ENCODE data around the gene TAF10.

The TAF10 gene

GRCh38 chr11:6640036-6640984 is 28.3 kb upstream of the TAF10 start:
- DNase-seq, result no peak

- DNase-seq, result no peak
Measured at GRCh38 chr11:6638429-6638828, 26.4 kb upstream of the TAF10 start.

- no peak for DNase-seq
Measured at GRCh38 chr11:6637871-6638270, 25.9 kb upstream of the TAF10 start.

- no peak for DNase-seq
Measured at GRCh38 chr11:6636480-6636879, 24.5 kb upstream of the TAF10 start.

GRCh38 chr11:6635082-6635932 is 23.3 kb upstream of the TAF10 start:
- DNase-seq, result no peak

GRCh38 chr11:6634534-6634933 is 22.5 kb upstream of the TAF10 start:
- DNase-seq, result no peak

- no peak for DNase-seq
Measured at GRCh38 chr11:6633422-6634408, 21.7 kb upstream of the TAF10 start.

- peak in 1 of 5 experiments; percentile 20 for DNase-seq
Measured at GRCh38 chr11:6632116-6633073, 20.4 kb upstream of the TAF10 start.

- DNase-seq, result no peak
Measured at GRCh38 chr11:6631361-6631890, 19.4 kb upstream of the TAF10 start.

GRCh38 chr11:6630632-6631291 is 18.7 kb upstream of the TAF10 start:
- DNase-seq, result no peak

- no peak for DNase-seq
Measured at GRCh38 chr11:6629892-6630631, 18.0 kb upstream of the TAF10 start.

- DNase-seq, result no peak
Measured at GRCh38 chr11:6629573-6629891, 17.5 kb upstream of the TAF10 start.

- no peak for DNase-seq
Measured at GRCh38 chr11:6628526-6628925, 16.5 kb upstream of the TAF10 start.

GRCh38 chr11:6627762-6628241 is 15.8 kb upstream of the TAF10 start:
- DNase-seq, result peak in 1 of 5 experiments; percentile 63

GRCh38 chr11:6626971-6627761 is 15.2 kb upstream of the TAF10 start:
- DNase-seq, result no peak

GRCh38 chr11:6625832-6626420 is 13.9 kb upstream of the TAF10 start:
- no peak for DNase-seq

- DNase-seq, result no peak
Measured at GRCh38 chr11:6625156-6625831, 13.3 kb upstream of the TAF10 start.

All from T-helper 2 cell (primary cell).